Kidney epithelial cell (primary cell): Measurements from ENCODE around the gene MRPS7. TPM values are rescaled to one million over a fixed set of nuclear protein-coding genes. Genes with fewer than 3 reads are reported as not detected.

ENCODE experiments used
- DNase-seq: peaks from one replicate; pipeline ENCODE4 v3.0.0-alpha.2; 2010; ENCODE audit warnings: low read depth
- H3K27me3 ChIP-seq: 2 replicates; pipeline ENCODE4 v1.6.0; 2011; ENCODE audit warnings: low read length; ENCODE audit not compliant: control insufficient read depth, insufficient read depth
- H3K36me3 ChIP-seq: 2 replicates; pipeline ENCODE4 v1.5.1; 2011; ENCODE audit warnings: low read length; ENCODE audit not compliant: control insufficient read depth, insufficient read depth
- H3K4me3 ChIP-seq: 2 replicates; pipeline ENCODE4 v1.5.1; 2011; ENCODE audit warnings: low read depth, mild to moderate bottlenecking, control low read depth, low read length
- CTCF ChIP-seq: IDR thresholded peaks from 2 replicates; pipeline ENCODE4 v1.5.1; 2011; ENCODE audit warnings: mild to moderate bottlenecking, moderate library complexity, low read length, control low read depth, inconsistent platforms; ENCODE audit not compliant: insufficient read depth, poor library complexity, severe bottlenecking
- total RNA-seq: library from RNA; depleted of rRNA; stranded (reverse); fragments of >200 nt; gene quantifications from 2 replicates; pipeline ENCODE4 v1.2.3, GENCODE V29; 2015

Gene MRPS7
- total RNA-seq, 1 donor from 2014 or later: 57.8 TPM

DNA sequence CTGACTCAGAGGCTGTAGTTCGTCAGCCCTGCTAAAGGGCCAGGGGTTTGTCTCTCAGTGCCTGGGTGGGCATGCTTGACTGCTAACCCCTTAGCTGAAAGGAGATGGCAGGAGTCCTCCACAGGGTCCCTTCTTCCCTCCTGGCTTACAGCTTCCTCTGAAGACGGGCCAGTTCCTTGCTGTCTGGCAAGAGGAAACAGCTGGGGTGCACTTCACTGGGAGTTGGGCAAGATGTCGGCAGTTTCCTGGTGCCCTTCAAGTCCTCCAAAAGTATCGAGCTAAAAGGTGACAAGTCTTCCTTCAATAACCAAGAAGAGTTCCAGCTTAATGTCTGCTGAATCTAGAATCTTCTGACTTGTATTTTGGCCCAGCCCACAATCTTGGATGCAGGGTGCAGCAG, 32.8 kb upstream of the MRPS7 start:
- no peak for TF ChIP-seq CTCF
- Histone ChIP-seq H3K36me3 (peaks cover 3% of the 10 kb centered on the region), H3K4me3 (no peak overlapping the region), H3K27me3 (no peaks in the 10 kb centered on the region)
- DNase-seq: no peak

- no peak for DNase-seq
- H3K27me3 ChIP-seq: no peaks in the 10 kb centered on the region
- H3K4me3 ChIP-seq: no peak overlapping the region
- H3K36me3 ChIP-seq: peaks cover 3% of the 10 kb centered on the region
- no peak for TF ChIP-seq CTCF
These were observed 30.6 kb upstream of the MRPS7 start for GRCh38 chr17:75231071-75231470.

DNA sequence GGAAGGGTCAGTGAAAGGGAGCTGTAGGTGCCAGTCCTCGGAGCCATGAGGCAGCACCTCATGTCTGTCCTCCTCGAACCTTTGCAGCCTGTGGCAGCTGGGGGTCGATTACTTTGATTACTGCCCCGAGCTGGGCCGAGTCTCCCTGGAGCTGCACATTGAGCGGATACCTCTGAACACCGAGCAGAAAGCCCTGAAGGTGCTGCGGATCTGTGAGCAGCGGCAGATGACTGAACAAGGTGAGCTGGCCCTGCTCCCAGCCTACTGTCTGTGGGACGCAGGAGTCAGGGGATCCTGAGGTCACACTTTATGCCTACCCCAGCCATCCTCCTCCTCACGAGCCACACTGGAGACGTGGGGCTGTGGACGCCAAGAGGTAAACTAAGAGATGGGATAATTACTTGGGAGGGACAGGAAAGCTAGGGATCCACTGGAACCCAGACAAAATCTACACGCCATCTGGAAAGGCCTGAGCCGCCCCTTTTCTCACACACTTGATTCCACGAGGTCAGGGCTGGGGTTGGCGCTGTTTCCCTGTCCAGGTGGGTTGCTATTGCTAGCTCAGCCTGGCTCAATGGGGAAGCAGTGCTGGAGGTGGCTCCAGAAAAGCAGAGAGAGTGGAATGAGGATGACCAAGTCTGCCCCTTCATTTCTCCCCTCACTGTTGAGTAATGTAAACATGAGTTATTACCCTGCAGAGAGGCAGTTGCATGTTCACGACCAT, 29.8 kb upstream of the MRPS7 start:
- no peak for DNase-seq
- no peak for TF ChIP-seq CTCF
- no peaks in the 10 kb centered on the region for H3K27me3 ChIP-seq
- H3K4me3 ChIP-seq: no peak overlapping the region
- H3K36me3 ChIP-seq: peaks cover 3% of the 10 kb centered on the region

DNA sequence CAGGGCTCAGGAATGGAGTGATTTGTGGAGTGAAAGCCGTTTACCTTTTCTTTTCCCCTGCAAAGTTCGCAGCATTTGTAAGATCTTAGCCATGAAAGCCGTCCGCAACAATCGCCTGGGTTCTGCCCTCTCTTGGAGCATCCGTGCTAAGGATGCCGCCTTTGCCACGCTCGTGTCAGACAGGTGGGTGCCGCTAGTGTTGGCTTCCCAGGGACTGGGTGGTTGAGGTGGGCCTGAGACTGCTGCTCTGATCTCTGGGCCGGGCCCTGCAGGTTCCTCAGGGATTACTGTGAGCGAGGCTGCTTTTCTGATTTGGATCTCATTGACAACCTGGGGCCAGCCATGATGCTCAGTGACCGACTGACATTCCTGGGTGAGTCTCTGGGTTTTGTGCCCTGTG, 28.9 kb upstream of the MRPS7 start:
- H3K36me3 ChIP-seq: peaks cover 3% of the 10 kb centered on the region
- H3K27me3 ChIP-seq: no peaks in the 10 kb centered on the region
- DNase-seq: no peak
- no peak for TF ChIP-seq CTCF
- no peak overlapping the region for H3K4me3 ChIP-seq

DNA sequence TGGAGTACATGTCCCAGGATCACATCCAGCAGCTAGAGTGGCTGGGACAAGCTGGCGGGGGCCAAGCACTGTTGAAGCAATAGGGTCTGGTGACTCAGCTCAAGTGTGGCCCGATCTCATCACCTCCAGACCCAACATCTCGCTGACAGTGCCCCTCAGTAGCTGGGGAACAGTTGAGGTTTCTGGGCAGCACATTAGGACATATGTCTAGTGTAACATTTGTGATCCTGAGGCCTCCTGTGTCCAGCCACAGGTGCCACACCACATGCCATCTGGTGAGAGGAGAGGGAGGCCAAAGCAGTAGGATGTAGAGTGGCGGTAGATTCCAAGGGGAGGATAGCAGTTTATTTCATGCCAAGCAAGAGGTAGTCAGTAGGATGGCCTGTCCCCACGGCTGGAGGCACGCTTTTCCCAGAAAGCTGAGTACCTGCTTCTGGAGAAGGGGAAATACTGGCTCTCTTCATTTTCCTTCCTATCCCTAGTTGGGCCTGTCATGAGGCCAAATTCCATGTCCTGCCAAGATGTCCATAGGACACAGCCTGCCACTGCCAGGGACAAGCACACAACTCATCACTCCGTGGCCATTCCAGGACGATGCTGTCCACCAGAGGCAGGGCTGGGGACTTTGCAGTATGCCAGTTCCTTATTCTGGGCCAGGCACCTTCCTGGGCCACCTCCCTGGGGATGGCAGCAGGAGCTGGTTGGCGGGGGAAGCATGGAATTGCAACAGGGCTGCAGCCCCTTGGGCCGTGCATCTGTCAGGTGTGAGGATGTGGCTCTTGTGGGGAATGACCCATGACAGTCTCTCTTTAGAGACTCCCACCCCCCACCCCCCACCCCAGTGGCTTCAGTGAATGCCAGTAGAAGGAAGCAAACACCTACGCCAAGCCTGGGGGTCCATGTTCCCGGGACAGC, 24.3 kb upstream of the MRPS7 start:
- Histone ChIP-seq H3K4me3 (no peak overlapping the region), H3K36me3 (peaks cover 1% of the 10 kb centered on the region), H3K27me3 (no peaks in the 10 kb centered on the region)
- TF ChIP-seq CTCF: no peak
- no peak for DNase-seq
